GM12891 (cell line): Measurements from ENCODE around the gene IL1F10.

Experiments
- DNase-seq: peaks from one replicate; pipeline ENCODE4 v3.0.0; 2011; ENCODE audit warnings: low spot score; ENCODE audit not compliant: insufficient read length
- FAIRE-seq: peaks from 2 replicates; lab custom pipeline; 2011; peaks lifted over from hg19 to GRCh38; lab: Jason Lieb, UNC
- PAX5 ChIP-seq: IDR thresholded peaks from 2 replicates; pipeline ENCODE4 v1.6.1; 2011; ENCODE audit warnings: low read length, moderate library complexity, mild to moderate bottlenecking; ENCODE audit not compliant: insufficient read depth, severe bottlenecking
- POLR2A ChIP-seq: IDR thresholded peaks from 2 replicates; pipeline ENCODE4 v1.6.1; 2011; ENCODE audit warnings: low read depth, low read length, control low read depth
- POLR2AphosphoS5 ChIP-seq: IDR thresholded peaks from 2 replicates; pipeline ENCODE4 v1.6.1; 2011; ENCODE audit warnings: low read depth, low read length, control low read depth
- POU2F2 ChIP-seq: IDR thresholded peaks from 2 replicates; pipeline ENCODE4 v1.6.1; 2011; ENCODE audit warnings: low read depth, mild to moderate bottlenecking, control low read depth, low read length, moderate library complexity
- SPI1 ChIP-seq: IDR thresholded peaks from 2 replicates; pipeline ENCODE4 v1.6.1; 2011; ENCODE audit warnings: low read depth, low read length, control low read depth
- TAF1 ChIP-seq: IDR thresholded peaks from 2 replicates; pipeline ENCODE4 v1.6.1; 2011; ENCODE audit warnings: low read depth, low read length, control low read depth

IL1F10 gene

GRCh38 chr2:113038291-113038690 lies 29.5 kb upstream of the IL1F10 start:
- TF ChIP-seq TAF1 (no peak), POLR2A (no peak), SPI1 (no peak), PAX5 (no peak), POU2F2 (no peak), POLR2AphosphoS5 (no peak)
- DNase-seq (no peak), FAIRE-seq (no peak)

- DNase-seq (no peak), FAIRE-seq (no peak)
- TF ChIP-seq POLR2A (no peak), SPI1 (no peak), PAX5 (no peak), TAF1 (no peak), POU2F2 (no peak), POLR2AphosphoS5 (no peak)
These were observed 28.6 kb upstream of the IL1F10 start for GRCh38 chr2:113039158-113039557.

GRCh38 chr2:113039719-113040118 lies 28.1 kb upstream of the IL1F10 start:
- no peak for FAIRE-seq
- TF ChIP-seq POU2F2 (no peak), TAF1 (no peak), POLR2A (no peak), POLR2AphosphoS5 (no peak), PAX5 (no peak), SPI1 (no peak)
- no peak for DNase-seq

- DNase-seq (no peak), FAIRE-seq (no peak)
- TF ChIP-seq PAX5 = no peak
- TF ChIP-seq SPI1 = no peak
- no peak for TF ChIP-seq TAF1
- TF ChIP-seq POLR2AphosphoS5 = no peak
- no peak for TF ChIP-seq POLR2A
- no peak for TF ChIP-seq POU2F2
These were observed 25.9 kb upstream of the IL1F10 start for GRCh38 chr2:113041871-113042270.

GRCh38 chr2:113046465-113046864 lies 21.3 kb upstream of the IL1F10 start:
- FAIRE-seq = no peak
- DNase-seq = no peak
- TF ChIP-seq PAX5 = no peak
- TF ChIP-seq POU2F2 = no peak
- no peak for TF ChIP-seq POLR2A
- TF ChIP-seq TAF1 = no peak
- no peak for TF ChIP-seq POLR2AphosphoS5
- no peak for TF ChIP-seq SPI1

GRCh38 chr2:113050921-113051895 lies 16.6 kb upstream of the IL1F10 start:
- FAIRE-seq (no peak), DNase-seq (no peak)
- TF ChIP-seq SPI1 (no peak), POU2F2 (no peak), PAX5 (no peak)

GRCh38 chr2:113052396-113052917 lies 15.3 kb upstream of the IL1F10 start, which contains the start of gene IL36B:
IL36B (minus strand) TSS chr2:113052867.
- FAIRE-seq (no peak), DNase-seq (no peak)
- TF ChIP-seq POLR2AphosphoS5 (no peak), POU2F2 (no peak), SPI1 (no peak), POLR2A (no peak), PAX5 (no peak), TAF1 (no peak)

- FAIRE-seq (no peak), DNase-seq (no peak)
- TF ChIP-seq POLR2A (no peak), PAX5 (no peak), TAF1 (no peak), POLR2AphosphoS5 (no peak), SPI1 (no peak), POU2F2 (no peak)
These were observed 14.1 kb upstream of the IL1F10 start for GRCh38 chr2:113053666-113054065.

GRCh38 chr2:113054066-113054465 lies 13.7 kb upstream of the IL1F10 start:
- FAIRE-seq (no peak), DNase-seq (no peak)
- TF ChIP-seq PAX5 = no peak
- TF ChIP-seq POLR2AphosphoS5 = no peak
- no peak for TF ChIP-seq SPI1
- no peak for TF ChIP-seq POLR2A
- TF ChIP-seq POU2F2 = no peak
